Trophoblast cell (in vitro differentiated cells and primary cell): ENCODE results near the gene SPSB4.

Experiments used
- DNase-seq, 2 donors: peaks; one replicate each; pipeline ENCODE4 v3.0.0-alpha.2; 2016
- H2AFZ ChIP-seq: 2 replicates; pipeline ENCODE4 v1.6.1; 2013; ENCODE audit warnings: low read length, moderate library complexity, mild to moderate bottlenecking; ENCODE audit not compliant: insufficient read depth, poor library complexity
- H2AK5ac ChIP-seq: 2 replicates; pipeline ENCODE4 v1.6.1; 2013; ENCODE audit warnings: mild to moderate bottlenecking, low read length
- H2BK120ac ChIP-seq: 2 replicates; pipeline ENCODE4 v1.6.1; 2013; ENCODE audit warnings: low read length, mild to moderate bottlenecking, moderate library complexity; ENCODE audit not compliant: insufficient read depth, poor library complexity
- H2BK12ac ChIP-seq: 2 replicates; pipeline ENCODE4 v1.6.1; 2013; ENCODE audit warnings: mild to moderate bottlenecking, low read length, moderate library complexity
- H2BK5ac ChIP-seq: 2 replicates; pipeline ENCODE4 v1.6.1; 2013; ENCODE audit warnings: low read length, low read depth, moderate library complexity, mild to moderate bottlenecking; ENCODE audit not compliant: poor library complexity
- H3K14ac ChIP-seq: 2 replicates; pipeline ENCODE4 v1.6.1; 2013; ENCODE audit warnings: mild to moderate bottlenecking, low read length
- H3K18ac ChIP-seq: 2 replicates; pipeline ENCODE4 v1.6.1; 2013; ENCODE audit warnings: mild to moderate bottlenecking, low read length
- H3K23ac ChIP-seq: 2 replicates; pipeline ENCODE4 v1.6.1; 2013; ENCODE audit warnings: low read length
- H3K27ac ChIP-seq: 2 replicates; pipeline ENCODE4 v1.5.1; 2013; ENCODE audit warnings: low read depth, mild to moderate bottlenecking, inconsistent platforms, low read length, moderate library complexity
- H3K27me3 ChIP-seq: 2 replicates; pipeline ENCODE4 v1.6.1; 2013; ENCODE audit warnings: inconsistent platforms, mild to moderate bottlenecking, low read length, moderate library complexity; ENCODE audit not compliant: insufficient read depth
- H3K36me3 ChIP-seq, 2 experiments: 1 replicate in 1 of 2; 2 replicates in 1 of 2; pipeline ENCODE4 v1.6.1; 2013; ENCODE audit warnings: low read length in 2 of 2, mild to moderate bottlenecking in 2 of 2, moderate library complexity in 1 of 2; ENCODE audit not compliant: insufficient read depth in 2 of 2, control insufficient read depth in 1 of 2
- H3K4ac ChIP-seq: 2 replicates; pipeline ENCODE4 v1.6.1; 2013; ENCODE audit warnings: low read depth, mild to moderate bottlenecking, low read length, moderate library complexity
- H3K4me1 ChIP-seq, 2 experiments: 1 replicate in 1 of 2; 2 replicates in 1 of 2; pipeline ENCODE4 v1.6.1; 2013; ENCODE audit warnings: low read length in 2 of 2, mild to moderate bottlenecking in 2 of 2, moderate library complexity in 1 of 2; ENCODE audit not compliant: insufficient read depth in 2 of 2, control insufficient read depth in 1 of 2
- H3K4me2 ChIP-seq: 2 replicates; pipeline ENCODE4 v1.6.1; 2013; ENCODE audit warnings: inconsistent platforms, mild to moderate bottlenecking, low read length, moderate library complexity
- H3K4me3 ChIP-seq: 2 replicates; pipeline ENCODE4 v1.5.1; 2013; ENCODE audit warnings: mild to moderate bottlenecking, low read depth, low read length, inconsistent platforms
- H3K79me1 ChIP-seq: one replicate; pipeline ENCODE4 v1.6.1; 2013; ENCODE audit warnings: low read length
- H3K79me2 ChIP-seq: 2 replicates; pipeline ENCODE4 v1.6.1; 2013; ENCODE audit warnings: low read length, mild to moderate bottlenecking; ENCODE audit not compliant: control insufficient read depth, insufficient read depth, poor library complexity
- H3K9ac ChIP-seq: 2 replicates; pipeline ENCODE4 v1.6.1; 2013; ENCODE audit warnings: mild to moderate bottlenecking, low read length
- H3K9me3 ChIP-seq: 2 replicates; pipeline ENCODE4 v1.6.1; 2013; ENCODE audit warnings: low read depth, mild to moderate bottlenecking, control low read depth, inconsistent platforms, low read length; ENCODE audit not compliant: insufficient read depth
- H4K12ac ChIP-seq: 2 replicates; pipeline ENCODE4 v1.6.1; 2013; ENCODE audit warnings: low read depth, mild to moderate bottlenecking, low read length, moderate library complexity
- H4K8ac ChIP-seq: 2 replicates; pipeline ENCODE4 v1.6.1; 2013; ENCODE audit warnings: low read depth, mild to moderate bottlenecking, low read length, moderate library complexity
- H4K91ac ChIP-seq: one replicate; pipeline ENCODE4 v1.6.1; 2013; ENCODE audit warnings: low read depth, mild to moderate bottlenecking, low read length, moderate library complexity
- WGBS: extraction: QIAGEN DNeasy Blood & Tissue Kit; methylation state at CpG from one replicate; pipeline ENCODE4 v1.1.7; 2013; ENCODE audit warnings: missing lambda C conversion rate; ENCODE audit not compliant: insufficient read length, insufficient coverage; ENCODE audit errors: extremely low coverage; 5-methylcytosine and 5-hydroxymethylcytosine counted together

SPSB4 gene

GRCh38 chr3:141094790-141095545, 43.8 kb downstream of the SPSB4 start:
- Histone ChIP-seq H3K79me1 (no peaks in the 10 kb centered on the region), H3K9me3 (no peaks in the 10 kb centered on the region), H3K18ac (no peak overlapping the region), H3K4me2 (no peak overlapping the region), H2BK5ac (no peak overlapping the region), H4K8ac (no peak overlapping the region), H3K4me1 (peaks cover 17% of the 10 kb centered on the region in 2 experiments), H3K14ac (no peak overlapping the region), H3K4ac (peak overlapping the region; percentile 4), H4K91ac (no peak overlapping the region), H3K23ac (no peak overlapping the region), H2BK120ac (no peak overlapping the region), H3K9ac (no peak overlapping the region), H4K12ac (no peak overlapping the region), H2AFZ (no peak overlapping the region), H2AK5ac (no peak overlapping the region), H3K36me3 (no peaks in the 10 kb centered on the region), H3K79me2 (peaks cover 2% of the 10 kb centered on the region), H3K4me3 (no peak overlapping the region), H3K27me3 (no peaks in the 10 kb centered on the region), H3K27ac (no peak overlapping the region), H2BK12ac (no peak overlapping the region)
- no CpG with 5 or more reads among the region's 23 CpGs for WGBS
- DNase-seq = no peak

- H3K36me3 ChIP-seq = no peaks in the 10 kb centered on the region
- no CpG with 5 or more reads among the region's 1 CpG for WGBS
- H3K9me3 ChIP-seq = no peaks in the 10 kb centered on the region
- H3K79me1 ChIP-seq = no peaks in the 10 kb centered on the region
- H2BK5ac ChIP-seq = no peak overlapping the region
- H3K4ac ChIP-seq = no peak overlapping the region
- H4K8ac ChIP-seq = no peak overlapping the region
- H3K14ac ChIP-seq = no peak overlapping the region
- H3K4me1 ChIP-seq = peaks cover 17% of the 10 kb centered on the region in 2 experiments
- H3K79me2 ChIP-seq = peaks cover 2% of the 10 kb centered on the region
- H3K23ac ChIP-seq = no peak overlapping the region
- DNase-seq = no peak
- no peak overlapping the region for H3K18ac ChIP-seq
- H3K4me2 ChIP-seq = no peak overlapping the region
- no peak overlapping the region for H2AK5ac ChIP-seq
- no peak overlapping the region for H4K12ac ChIP-seq
- no peak overlapping the region for H3K4me3 ChIP-seq
- no peak overlapping the region for H2BK120ac ChIP-seq
- no peak overlapping the region for H2BK12ac ChIP-seq
- no peak overlapping the region for H3K27ac ChIP-seq
- no peaks in the 10 kb centered on the region for H3K27me3 ChIP-seq
- H2AFZ ChIP-seq = no peak overlapping the region
- H4K91ac ChIP-seq = no peak overlapping the region
- no peak overlapping the region for H3K9ac ChIP-seq
Measured at GRCh38 chr3:141095546-141095937, 44.4 kb downstream of the SPSB4 start.

GRCh38 chr3:141096164-141096563, 45.0 kb downstream of the SPSB4 start:
- Histone ChIP-seq H3K9ac (no peak overlapping the region), H3K18ac (no peak overlapping the region), H3K4me3 (no peak overlapping the region), H4K91ac (no peak overlapping the region), H3K27me3 (no peaks in the 10 kb centered on the region), H3K4me1 (peaks cover 17% of the 10 kb centered on the region in 2 experiments), H3K9me3 (no peaks in the 10 kb centered on the region), H3K4ac (no peak overlapping the region), H4K12ac (no peak overlapping the region), H2BK120ac (no peak overlapping the region), H3K23ac (no peak overlapping the region), H3K36me3 (peaks cover 0 to 2% of the 10 kb centered on the region in 2 experiments), H2AK5ac (no peak overlapping the region), H3K27ac (no peak overlapping the region), H4K8ac (no peak overlapping the region), H2BK12ac (no peak overlapping the region), H3K79me2 (peaks cover 2% of the 10 kb centered on the region), H3K4me2 (no peak overlapping the region), H2AFZ (no peak overlapping the region), H3K79me1 (no peaks in the 10 kb centered on the region), H3K14ac (no peak overlapping the region), H2BK5ac (no peak overlapping the region)
- no CpG with 5 or more reads among the region's 1 CpG for WGBS
- no peak for DNase-seq

- H2BK120ac ChIP-seq = no peak overlapping the region
- H3K79me1 ChIP-seq = no peaks in the 10 kb centered on the region
- H3K14ac ChIP-seq = no peak overlapping the region
- H4K12ac ChIP-seq = no peak overlapping the region
- H3K27ac ChIP-seq = no peak overlapping the region
- no peaks in the 10 kb centered on the region for H3K9me3 ChIP-seq
- whole genome bisulfite sequencing = no CpG with 5 or more reads among the region's 3 CpGs
- no peak overlapping the region for H2AFZ ChIP-seq
- H4K8ac ChIP-seq = no peak overlapping the region
- no peak overlapping the region for H3K4me2 ChIP-seq
- H3K4ac ChIP-seq = no peak overlapping the region
- H3K27me3 ChIP-seq = no peaks in the 10 kb centered on the region
- no peak overlapping the region for H3K18ac ChIP-seq
- H2AK5ac ChIP-seq = no peak overlapping the region
- H4K91ac ChIP-seq = no peak overlapping the region
- peaks cover 13 to 17% of the 10 kb centered on the region in 2 experiments for H3K4me1 ChIP-seq
- DNase-seq = no peak
- peaks cover 2% of the 10 kb centered on the region for H3K79me2 ChIP-seq
- H3K23ac ChIP-seq = no peak overlapping the region
- H2BK12ac ChIP-seq = no peak overlapping the region
- no peak overlapping the region for H2BK5ac ChIP-seq
- H3K4me3 ChIP-seq = peak overlapping the region; percentile 4
- H3K36me3 ChIP-seq = peaks cover 0 to 2% of the 10 kb centered on the region in 2 experiments
- H3K9ac ChIP-seq = no peak overlapping the region
Measured at GRCh38 chr3:141096981-141097380, 45.8 kb downstream of the SPSB4 start.
